Kidney (tissue), 14 donors: ENCODE results near the gene ADARB2. TPM values are rescaled to one million over a fixed set of nuclear protein-coding genes. Genes with fewer than 3 reads are reported as not detected.
"Not testable (repeated sequence)": the region's sequence is repeated elsewhere in the genome, so short reads cannot be mapped to it uniquely, and the experiment has no call there.

Source experiments
- DNase-seq, 5 donors: peaks; one replicate each; pipeline ENCODE4 v3.0.0-alpha.2; 2013 to 2020
- FAIRE-seq: peaks from 2 replicates; lab custom pipeline; 2012; peaks lifted over from hg19 to GRCh38; lab: Jason Lieb, UNC
- H3K27ac ChIP-seq, 2 donors: one replicate each; pipeline ENCODE4 v1.7.0; 2013; ENCODE audit warnings: low read depth in 2 of 2, low read length in 2 of 2, inconsistent platforms in 1 of 2
- H3K27me3 ChIP-seq: one replicate; pipeline ENCODE4 v1.7.1; 2013; ENCODE audit warnings: low read length, inconsistent platforms; ENCODE audit not compliant: control insufficient read depth, insufficient read depth
- H3K36me3 ChIP-seq, 3 donors: one replicate each; pipeline versions ENCODE4 v1.7.0 to v1.7.1; 2013; ENCODE audit warnings: low read length in 3 of 3, control low read depth in 1 of 3, inconsistent platforms in 1 of 3; ENCODE audit not compliant: insufficient read depth in 3 of 3, control insufficient read depth in 2 of 3
- H3K4me1 ChIP-seq, 3 donors: one replicate each; pipeline versions ENCODE4 v1.7.0 to v1.7.1; 2013; ENCODE audit warnings: low read length in 3 of 3, inconsistent platforms in 1 of 3, low read depth in 1 of 3; ENCODE audit not compliant: control insufficient read depth in 2 of 3, insufficient read depth in 2 of 3
- H3K4me3 ChIP-seq, 3 donors: one replicate each; pipeline versions ENCODE4 v1.7.0 to v1.8.1; 2013; ENCODE audit warnings: low read length in 3 of 3, control low read depth in 1 of 3, inconsistent platforms in 1 of 3
- H3K9ac ChIP-seq, 3 donors: one replicate each; pipeline versions ENCODE4 v1.7.0 to v1.7.1; 2013; ENCODE audit warnings: low read length in 3 of 3, control low read depth in 1 of 3, inconsistent platforms in 1 of 3
- H3K9me3 ChIP-seq, 3 donors: one replicate each; pipeline versions ENCODE4 v1.7.0 to v1.7.1; 2013; ENCODE audit warnings: low read length in 3 of 3, control low read depth in 1 of 3, inconsistent platforms in 1 of 3; ENCODE audit not compliant: control insufficient read depth in 2 of 3, insufficient read depth in 1 of 3
- CTCF ChIP-seq: IDR thresholded peaks from 3 replicates; pipeline ENCODE4 v1.5.1; 2012; ENCODE audit warnings: mild to moderate bottlenecking, moderate library complexity, borderline replicate concordance; ENCODE audit not compliant: insufficient read depth; ENCODE audit errors: extremely low read depth
- intact Hi-C: fragments of 100-400 bp; cut with DNase I; formaldehyde crosslinking; loops from one replicate; pipeline ENCODE4 v1.11.1; 2022
- polyA plus RNA-seq: library from polyadenylated mRNA; stranded (reverse); fragments of 350-450 nt; fragmentation: Illumina TruSeq; extraction: RNeasy Lipid Tissue Mini Kit (QIAGEN cat#74804); gene quantifications from one replicate; pipeline ENCODE4 v1.2.3, GENCODE V29; 2014; ENCODE audit warnings: low read depth, low replicate concordance; ENCODE audit not compliant: insufficient read depth
- total RNA-seq: library from RNA; stranded (reverse); fragmentation: NEBNext Ultra II Directional; extraction: Animal tissue kit (Norgen Biotek cat#: 25700); gene quantifications from one replicate; pipeline ENCODE4 v1.2.1, GENCODE V29; 2021
- donor health status: control.
- donor health status: control.
- donor health status: control.
- donor health status: control.
- donor health status: control.
- donor health status: DM: yes; HTN: yes; CAD: no.
- donor health status: Normal renal cell carcinoma (clear cell type).

Gene ADARB2
- total and polyA plus RNA-seq, 2 donors from 2014 or later: 1.0 to 1.3 TPM

- DNase-seq: no peak
- Histone ChIP-seq H3K27ac (no peak overlapping the region), H3K4me1 (no peaks in the 10 kb centered on the region), H3K9me3 (no peaks in the 10 kb centered on the region), H3K27me3 (no peaks in the 10 kb centered on the region), H3K4me3 (no peak overlapping the region), H3K9ac (no peak overlapping the region), H3K36me3 (no peaks in the 10 kb centered on the region)
- no peak for FAIRE-seq
- TF ChIP-seq CTCF: no peak
- intact Hi-C loops: no loop called here
Measured at GRCh38 chr10:1418031-1418550, 319.2 kb downstream of the ADARB2 start.

- TF ChIP-seq CTCF: no peak
- Histone ChIP-seq H3K9ac (no peak overlapping the region), H3K4me1 (no peaks in the 10 kb centered on the region), H3K36me3 (no peaks in the 10 kb centered on the region), H3K27me3 (no peaks in the 10 kb centered on the region), H3K4me3 (no peak overlapping the region), H3K9me3 (no peaks in the 10 kb centered on the region), H3K27ac (no peak overlapping the region)
- no peak for DNase-seq
- no peak for FAIRE-seq
- intact Hi-C loops: no loop called here
Measured at GRCh38 chr10:1417574-1417973, 319.8 kb downstream of the ADARB2 start.

GRCh38 chr10:1416456-1417037 lies 320.8 kb downstream of the ADARB2 start:
- no peak for DNase-seq
- no peak for FAIRE-seq
- H3K27me3 ChIP-seq: no peaks in the 10 kb centered on the region
- H3K9me3 ChIP-seq: no peaks in the 10 kb centered on the region
- H3K9ac ChIP-seq: no peak overlapping the region
- no peaks in the 10 kb centered on the region for H3K36me3 ChIP-seq
- intact Hi-C loops: no loop called here
- H3K27ac ChIP-seq: no peak overlapping the region
- no peaks in the 10 kb centered on the region for H3K4me1 ChIP-seq
- H3K4me3 ChIP-seq: no peak overlapping the region
- TF ChIP-seq CTCF: no peak

- no peak overlapping the region for H3K4me3 ChIP-seq
- TF ChIP-seq CTCF: no peak
- intact Hi-C loops: no loop called here
- no peak for FAIRE-seq
- no peaks in the 10 kb centered on the region for H3K27me3 ChIP-seq
- H3K36me3 ChIP-seq: no peaks in the 10 kb centered on the region
- no peaks in the 10 kb centered on the region for H3K9me3 ChIP-seq
- no peak overlapping the region for H3K9ac ChIP-seq
- H3K4me1 ChIP-seq: no peaks in the 10 kb centered on the region
- DNase-seq: no peak
- H3K27ac ChIP-seq: no peak overlapping the region
Measured at GRCh38 chr10:1414893-1415292, 322.4 kb downstream of the ADARB2 start.

GRCh38 chr10:1414346-1414745 lies 323.0 kb downstream of the ADARB2 start:
- H3K27ac ChIP-seq, H3K9ac ChIP-seq, FAIRE-seq, DNase-seq, H3K9me3 ChIP-seq, H3K27me3 ChIP-seq, H3K36me3 ChIP-seq, intact Hi-C loops, H3K4me1 ChIP-seq, H3K4me3 ChIP-seq: not testable (repeated sequence)
